ENCODE results near the gene EGR1. TPM values are rescaled to one million over a fixed set of nuclear protein-coding genes. Genes with fewer than 3 reads are reported as not detected.
"Not testable (repeated sequence)": the region's sequence is repeated elsewhere in the genome, so short reads cannot be mapped to it uniquely, and the experiment has no call there.

The EGR1 gene
- total RNA-seq, 2 donors from 2014 or later = 17.3 to 73.0 TPM

DNA sequence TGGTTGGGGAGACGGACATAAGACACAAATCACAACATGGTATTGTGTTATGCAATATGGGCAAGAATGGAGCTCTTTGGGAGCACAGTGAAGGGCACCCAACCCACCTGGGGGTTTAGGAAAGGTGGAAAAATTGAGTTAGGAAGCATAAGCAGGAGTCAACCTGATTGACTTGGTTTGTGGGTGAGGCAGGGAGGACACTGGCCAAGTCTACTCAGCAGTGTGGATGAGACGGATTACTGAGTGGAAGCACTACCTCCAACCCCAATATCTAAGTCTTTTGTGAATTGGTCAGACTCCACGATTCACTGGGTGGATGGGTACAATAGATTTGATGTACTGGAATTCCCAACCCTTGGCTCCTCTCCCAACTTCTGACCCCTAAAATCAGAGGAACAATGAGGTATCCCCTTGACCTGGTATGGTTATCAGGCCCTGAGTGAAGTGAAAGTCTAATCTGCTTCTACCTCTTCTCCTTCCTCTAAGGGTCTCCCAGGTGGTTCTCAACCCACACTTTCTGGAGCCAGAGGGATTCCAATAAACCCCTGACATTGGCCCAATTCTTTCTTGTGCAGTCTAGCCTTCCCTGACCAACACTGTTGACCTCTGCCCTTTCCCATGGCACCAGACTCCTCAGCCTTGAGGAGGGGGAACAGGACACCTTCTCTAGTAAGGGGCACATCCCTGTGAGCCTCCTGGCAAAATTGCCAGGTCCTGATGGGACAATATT is 5.2 kb downstream of the EGR1 start:
- no peak for DNase-seq (ENCODE audit: low spot score)
- Histone ChIP-seq H3K27me3 (no peaks in the 10 kb centered on the region), H3K36me3 (peaks cover 18% of the 10 kb centered on the region), H3K4me3 (no peak overlapping the region), H3K9me3 (no peaks in the 10 kb centered on the region), H3K4me1 (peaks cover 0 to 26% of the 10 kb centered on the region in 2 donors), H3K27ac (no peak overlapping the region)
- TF ChIP-seq, protein P1, sequence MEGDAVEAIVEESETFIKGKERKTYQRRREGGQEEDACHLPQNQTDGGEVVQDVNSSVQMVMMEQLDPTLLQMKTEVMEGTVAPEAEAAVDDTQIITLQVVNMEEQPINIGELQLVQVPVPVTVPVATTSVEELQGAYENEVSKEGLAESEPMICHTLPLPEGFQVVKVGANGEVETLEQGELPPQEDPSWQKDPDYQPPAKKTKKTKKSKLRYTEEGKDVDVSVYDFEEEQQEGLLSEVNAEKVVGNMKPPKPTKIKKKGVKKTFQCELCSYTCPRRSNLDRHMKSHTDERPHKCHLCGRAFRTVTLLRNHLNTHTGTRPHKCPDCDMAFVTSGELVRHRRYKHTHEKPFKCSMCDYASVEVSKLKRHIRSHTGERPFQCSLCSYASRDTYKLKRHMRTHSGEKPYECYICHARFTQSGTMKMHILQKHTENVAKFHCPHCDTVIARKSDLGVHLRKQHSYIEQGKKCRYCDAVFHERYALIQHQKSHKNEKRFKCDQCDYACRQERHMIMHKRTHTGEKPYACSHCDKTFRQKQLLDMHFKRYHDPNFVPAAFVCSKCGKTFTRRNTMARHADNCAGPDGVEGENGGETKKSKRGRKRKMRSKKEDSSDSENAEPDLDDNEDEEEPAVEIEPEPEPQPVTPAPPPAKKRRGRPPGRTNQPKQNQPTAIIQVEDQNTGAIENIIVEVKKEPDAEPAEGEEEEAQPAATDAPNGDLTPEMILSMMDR (IDR thresholded peaks at IDR 0.05) = no peak

DNA sequence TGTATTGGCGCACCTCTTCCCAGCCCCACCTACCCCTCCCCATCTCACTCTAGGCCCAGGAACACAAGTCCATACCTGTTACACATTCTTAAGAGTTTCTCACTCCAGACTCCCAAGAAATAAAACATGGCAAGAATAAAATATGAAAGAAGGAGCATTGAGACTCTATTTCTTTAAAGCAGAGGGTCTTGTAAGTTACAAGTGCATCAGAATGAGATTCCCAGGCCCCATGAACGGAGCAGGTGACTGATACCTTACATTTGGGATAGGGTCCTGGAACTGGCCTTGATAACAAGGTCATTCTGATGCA is 5.7 kb downstream of the EGR1 start:
- no peaks in the 10 kb centered on the region for H3K27me3 ChIP-seq
- peaks cover 18% of the 10 kb centered on the region for H3K36me3 ChIP-seq
- H3K27ac ChIP-seq = no peak overlapping the region
- peaks cover 0 to 22% of the 10 kb centered on the region in 2 donors for H3K4me1 ChIP-seq
- TF ChIP-seq, protein P1 (IDR thresholded peaks at IDR 0.05) = no peak
- DNase-seq (ENCODE audit: low spot score) = no peak
- no peaks in the 10 kb centered on the region for H3K9me3 ChIP-seq
- H3K4me3 ChIP-seq = no peak overlapping the region

DNA sequence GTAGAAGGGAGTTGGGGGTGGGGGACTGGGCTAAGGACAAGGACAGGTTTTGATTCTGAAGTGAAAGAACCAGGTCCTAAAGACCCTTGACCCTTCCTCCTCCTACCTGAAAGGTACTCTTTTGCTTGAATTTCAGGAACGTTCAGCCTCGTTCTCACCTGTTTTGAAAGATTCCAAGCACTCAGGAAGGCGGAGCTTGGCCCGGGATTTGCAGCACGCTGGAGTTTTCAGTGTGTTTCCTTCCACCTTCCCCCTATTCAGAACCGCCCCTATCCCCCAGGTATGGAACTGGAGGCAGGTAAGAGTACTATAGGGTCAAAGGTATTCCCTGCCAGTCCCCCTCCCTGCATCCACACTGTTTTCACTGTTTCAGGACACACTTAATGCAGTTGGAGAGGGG is 7.1 kb downstream of the EGR1 start:
- TF ChIP-seq, protein P1 (IDR thresholded peaks at IDR 0.05) = no peak
- Histone ChIP-seq H3K27ac (no peak overlapping the region), H3K9me3 (no peaks in the 10 kb centered on the region)

DNA sequence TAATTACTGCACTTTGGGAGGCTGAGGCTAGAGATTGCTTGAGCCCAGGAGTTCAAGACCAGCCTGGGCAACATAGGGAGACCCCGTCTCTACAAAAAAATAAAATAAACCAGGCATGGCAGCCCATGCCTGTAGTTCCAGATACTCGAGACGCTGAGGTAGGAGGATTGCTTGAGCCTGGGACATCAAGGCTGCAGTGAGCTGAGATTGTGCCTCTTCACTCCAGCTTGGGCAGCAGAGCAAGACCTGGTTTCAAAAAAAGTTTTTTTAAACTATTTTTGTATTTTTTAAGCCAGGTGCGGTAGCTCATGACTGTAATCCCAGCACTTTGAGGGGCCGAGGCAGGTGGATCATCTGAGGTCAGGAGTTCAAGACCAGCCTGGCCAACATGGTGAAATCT is 7.9 kb downstream of the EGR1 start:
- not testable (repeated sequence) for H3K4me1 ChIP-seq; DNase-seq (ENCODE audit: low spot score); H3K27me3 ChIP-seq; H3K4me3 ChIP-seq; H3K27ac ChIP-seq; H3K36me3 ChIP-seq; H3K9me3 ChIP-seq

More for the DNA sequence above, 7.1 kb downstream of the EGR1 start:
- Histone ChIP-seq H3K4me3 (no peak overlapping the region), H3K4me1 (peaks cover 0 to 9% of the 10 kb centered on the region in 2 donors), H3K36me3 (peaks cover 9% of the 10 kb centered on the region), H3K27me3 (no peaks in the 10 kb centered on the region)
- DNase-seq (ENCODE audit: low spot score) = no peak

DNA sequence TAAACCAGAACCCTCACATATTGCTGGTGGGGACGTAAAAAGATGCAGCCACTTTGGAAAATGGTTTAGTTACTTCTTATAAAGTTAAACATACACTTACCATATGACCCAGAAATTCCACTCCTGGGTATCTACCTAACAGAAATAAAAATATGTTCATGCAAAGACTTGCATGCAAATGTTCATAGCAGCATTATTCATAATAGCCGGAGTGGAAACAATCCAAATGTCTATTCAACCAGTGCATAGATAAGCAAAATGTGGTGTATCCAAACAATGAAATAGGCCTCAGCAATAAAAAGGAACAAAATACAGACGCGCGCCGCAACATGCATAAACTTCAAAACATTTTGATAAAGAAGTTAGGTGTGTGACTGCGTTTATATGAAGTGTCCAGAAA is 11.6 kb downstream of the EGR1 start:
- Histone ChIP-seq H3K4me3 (no peak overlapping the region), H3K36me3 (no peaks in the 10 kb centered on the region), H3K9me3 (no peaks in the 10 kb centered on the region), H3K27me3 (no peaks in the 10 kb centered on the region), H3K4me1 (no peaks in the 10 kb centered on the region), H3K27ac (no peak overlapping the region)
- DNase-seq (ENCODE audit: low spot score) = no peak
- TF ChIP-seq, protein P1 (IDR thresholded peaks at IDR 0.05) = no peak

DNA sequence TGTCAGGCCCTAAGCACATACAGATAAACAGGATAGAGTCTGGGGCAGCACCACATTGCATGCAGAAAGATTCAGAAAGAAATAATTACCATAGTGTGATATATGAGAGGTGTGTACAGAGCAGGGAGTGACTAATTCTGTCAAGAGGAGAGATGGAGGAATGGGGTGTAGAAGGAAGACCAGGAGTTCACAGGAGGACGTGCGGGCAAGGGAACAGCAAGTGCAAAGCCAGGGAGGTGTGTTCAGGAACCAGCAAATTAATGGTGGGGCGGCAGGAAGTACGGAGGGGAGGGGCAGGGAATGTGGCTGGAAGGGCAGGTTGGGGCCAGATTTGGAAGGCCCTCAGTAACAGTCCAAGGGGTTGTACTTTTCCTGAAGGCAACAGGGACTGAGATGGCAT is 17.4 kb downstream of the EGR1 start:
- TF ChIP-seq, protein P1 (IDR thresholded peaks at IDR 0.05) = no peak
- no peak for DNase-seq (ENCODE audit: low spot score)
- H3K4me3 ChIP-seq = no peak overlapping the region
- no peaks in the 10 kb centered on the region for H3K9me3 ChIP-seq
- H3K36me3 ChIP-seq = no peaks in the 10 kb centered on the region
- H3K27ac ChIP-seq = no peak overlapping the region
- no peaks in the 10 kb centered on the region for H3K27me3 ChIP-seq
- no peaks in the 10 kb centered on the region for H3K4me1 ChIP-seq
